Embryonic facial prominence (tissue), 1 donor: ENCODE data around the gene COLEC12.
"Not testable (repeated sequence)": the region's sequence is repeated elsewhere in the genome, so short reads cannot be mapped to it uniquely, and the experiment has no call there.

Source experiments
- DNase-seq: peaks from one replicate; pipeline ENCODE4 v3.0.0-alpha.2; 2016; ENCODE audit errors: extremely low spot score

COLEC12 gene

GRCh38 chr18:415047-415446 lies 85.5 kb downstream of the COLEC12 start:
- no peak for DNase-seq

- DNase-seq: no peak
Observed at GRCh38 chr18:413233-413632, 87.3 kb downstream of the COLEC12 start.

- DNase-seq: no peak
Observed at GRCh38 chr18:410047-410455, 90.5 kb downstream of the COLEC12 start.

GRCh38 chr18:408367-408766 lies 92.1 kb downstream of the COLEC12 start:
- DNase-seq: no peak

GRCh38 chr18:407626-408224 lies 92.8 kb downstream of the COLEC12 start:
- no peak for DNase-seq

GRCh38 chr18:407191-407590 lies 93.3 kb downstream of the COLEC12 start:
- DNase-seq: no peak

- no peak for DNase-seq
Observed at GRCh38 chr18:406677-407076, 93.8 kb downstream of the COLEC12 start.

- DNase-seq: not testable (repeated sequence)
Observed at GRCh38 chr18:405006-405405, 95.5 kb downstream of the COLEC12 start.

GRCh38 chr18:404061-404636 lies 96.4 kb downstream of the COLEC12 start:
- DNase-seq: no peak

- DNase-seq: no peak
Observed at GRCh38 chr18:402129-402528, 98.4 kb downstream of the COLEC12 start.

GRCh38 chr18:400456-400855 lies 100.0 kb downstream of the COLEC12 start:
- DNase-seq: no peak

GRCh38 chr18:399631-400135 lies 100.8 kb downstream of the COLEC12 start:
- no peak for DNase-seq

GRCh38 chr18:398935-399630 lies 101.4 kb downstream of the COLEC12 start:
- DNase-seq: no peak

GRCh38 chr18:396556-396955 lies 103.9 kb downstream of the COLEC12 start:
- no peak for DNase-seq

GRCh38 chr18:396251-396555 lies 104.3 kb downstream of the COLEC12 start:
- no peak for DNase-seq

- DNase-seq: peak; percentile 71
Observed at GRCh38 chr18:395456-396250, 104.8 kb downstream of the COLEC12 start.

GRCh38 chr18:394987-395362 lies 105.5 kb downstream of the COLEC12 start:
- peak; percentile 79 for DNase-seq

- no peak for DNase-seq
Observed at GRCh38 chr18:394262-394986, 106.1 kb downstream of the COLEC12 start.

GRCh38 chr18:393574-393957 lies 106.9 kb downstream of the COLEC12 start:
- DNase-seq: no peak

GRCh38 chr18:392928-393573 lies 107.5 kb downstream of the COLEC12 start:
- no peak for DNase-seq

GRCh38 chr18:390741-391478 lies 109.6 kb downstream of the COLEC12 start:
- DNase-seq: no peak
